ENCODE measurements around the gene ZNF474.

DNA sequence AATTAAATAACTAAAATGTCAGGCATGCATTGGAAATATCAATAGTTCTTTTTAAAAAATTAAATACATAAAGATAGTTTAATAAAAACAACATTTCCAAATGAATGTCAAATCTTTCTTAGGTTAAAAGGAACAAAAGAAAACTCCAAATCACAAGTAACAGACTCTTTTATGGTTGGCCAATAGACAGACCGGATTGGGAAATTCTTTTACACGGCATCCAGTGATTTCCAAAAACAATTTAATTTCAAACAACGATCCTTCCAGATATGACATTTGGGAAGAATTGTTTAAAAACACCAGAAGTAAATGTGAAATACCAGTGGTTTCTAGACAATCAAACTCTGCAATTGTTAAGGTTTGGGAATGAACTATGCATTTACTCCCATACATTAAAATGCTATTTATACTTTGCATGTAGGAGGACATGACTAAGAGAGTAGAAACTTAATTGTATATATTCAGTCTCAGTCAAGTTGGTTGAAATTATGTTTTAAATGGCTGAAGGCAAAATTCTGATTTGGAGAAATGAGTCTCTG lies 32.8 kb downstream of the ZNF474 start:
- no peak for TF ChIP-seq GATA2 (IDR thresholded peaks at IDR 0.05; ENCODE audit: low read depth, low read length)
- TF ChIP-seq GATA3 (IDR thresholded peaks at IDR 0.05; ENCODE audit: low read depth, low read length): no peak

Data from SH-SY5Y (cell line).